Neuron (in vitro differentiated cells): Measurements from ENCODE around the gene SMIM41.

Experiments
- H2AFZ ChIP-seq: one replicate; pipeline ENCODE4 v1.6.1; 2013; ENCODE audit warnings: low read depth, mild to moderate bottlenecking, inconsistent platforms, low read length, moderate library complexity
- H3K27me3 ChIP-seq: one replicate; pipeline ENCODE4 v1.6.1; 2013; ENCODE audit warnings: low read length; ENCODE audit not compliant: insufficient read depth
- H3K36me3 ChIP-seq: one replicate; pipeline ENCODE4 v1.6.1; 2013; ENCODE audit warnings: low read length; ENCODE audit not compliant: insufficient read depth
- H3K4me1 ChIP-seq: one replicate; pipeline ENCODE4 v1.6.1; 2013; ENCODE audit warnings: low read length; ENCODE audit not compliant: insufficient read depth
- H3K4me3 ChIP-seq: 2 replicates; pipeline ENCODE4 v1.5.1; 2013; ENCODE audit warnings: mild to moderate bottlenecking, low read length, moderate library complexity
- H3K9me3 ChIP-seq: one replicate; pipeline ENCODE4 v1.6.1; 2013; ENCODE audit warnings: low read length

Gene SMIM41

GRCh38 chr12:52137746-52138145 is 58.2 kb downstream of the SMIM41 start:
- Histone ChIP-seq H2AFZ (no peak overlapping the region), H3K9me3 (no peaks in the 10 kb centered on the region), H3K27me3 (no peaks in the 10 kb centered on the region), H3K4me1 (peaks cover 5% of the 10 kb centered on the region), H3K36me3 (no peaks in the 10 kb centered on the region), H3K4me3 (no peak overlapping the region)

- Histone ChIP-seq H2AFZ (no peak overlapping the region), H3K27me3 (no peaks in the 10 kb centered on the region), H3K9me3 (no peaks in the 10 kb centered on the region), H3K4me3 (no peak overlapping the region), H3K4me1 (peaks cover 5% of the 10 kb centered on the region), H3K36me3 (no peaks in the 10 kb centered on the region)
These were observed 59.6 kb downstream of the SMIM41 start for GRCh38 chr12:52139147-52139546.

DNA sequence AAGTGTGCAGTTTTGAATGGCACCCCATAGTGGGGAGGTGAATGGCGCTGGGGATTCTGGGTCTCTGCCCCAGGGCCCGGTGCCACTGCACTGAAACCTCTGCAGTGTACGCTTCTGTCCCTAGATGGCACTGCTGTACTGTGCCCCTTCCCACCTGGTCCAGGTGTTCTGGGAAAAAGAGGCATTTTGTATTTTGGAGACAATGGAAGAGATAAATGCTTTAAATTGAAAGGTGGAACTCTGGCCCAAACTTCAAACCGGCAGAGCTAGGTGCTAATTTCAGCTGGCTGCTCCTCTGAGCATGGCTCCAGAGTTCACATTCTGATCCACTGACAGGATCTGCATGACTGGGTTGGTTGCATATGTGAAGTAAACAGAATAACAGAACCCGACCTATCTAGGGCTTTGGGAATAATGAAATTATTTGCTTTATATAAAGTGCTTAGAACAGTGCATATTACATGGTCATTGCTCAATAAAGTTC is 60.1 kb downstream of the SMIM41 start:
- Histone ChIP-seq H3K4me1 (peaks cover 5% of the 10 kb centered on the region), H3K9me3 (no peaks in the 10 kb centered on the region), H3K27me3 (no peaks in the 10 kb centered on the region), H2AFZ (no peak overlapping the region), H3K4me3 (no peak overlapping the region), H3K36me3 (no peaks in the 10 kb centered on the region)

DNA sequence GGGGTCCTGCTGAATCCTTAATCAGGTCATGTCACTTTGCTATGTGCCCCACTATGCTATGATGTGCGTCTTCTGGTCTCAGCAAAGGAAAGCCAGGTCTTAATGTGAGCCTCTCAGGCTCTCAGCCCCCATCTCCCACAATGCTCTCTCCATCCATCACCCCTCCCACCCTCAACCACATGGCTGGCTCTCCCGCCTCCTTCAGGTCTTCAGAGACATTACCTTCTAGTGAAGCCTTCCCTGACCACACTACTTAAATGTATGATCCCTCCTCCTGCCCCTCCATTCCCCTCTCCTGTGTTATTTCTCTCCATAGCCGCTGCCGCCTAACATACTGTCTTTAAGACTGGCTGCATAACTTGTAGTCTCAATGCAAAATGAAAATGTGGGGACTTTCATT is 61.8 kb downstream of the SMIM41 start:
- Histone ChIP-seq H2AFZ (no peak overlapping the region), H3K27me3 (no peaks in the 10 kb centered on the region), H3K36me3 (no peaks in the 10 kb centered on the region), H3K4me3 (no peak overlapping the region), H3K9me3 (no peaks in the 10 kb centered on the region), H3K4me1 (peaks cover 5% of the 10 kb centered on the region)

GRCh38 chr12:52141875-52142274 is 62.4 kb downstream of the SMIM41 start:
- peaks cover 5% of the 10 kb centered on the region for H3K4me1 ChIP-seq
- no peak overlapping the region for H2AFZ ChIP-seq
- H3K36me3 ChIP-seq = no peaks in the 10 kb centered on the region
- no peaks in the 10 kb centered on the region for H3K9me3 ChIP-seq
- H3K4me3 ChIP-seq = no peak overlapping the region
- no peaks in the 10 kb centered on the region for H3K27me3 ChIP-seq

GRCh38 chr12:52142431-52142830 is 62.9 kb downstream of the SMIM41 start:
- Histone ChIP-seq H3K4me1 (peaks cover 5% of the 10 kb centered on the region), H3K36me3 (no peaks in the 10 kb centered on the region), H3K4me3 (no peak overlapping the region), H3K27me3 (no peaks in the 10 kb centered on the region), H3K9me3 (no peaks in the 10 kb centered on the region), H2AFZ (no peak overlapping the region)

GRCh38 chr12:52144512-52145227 is 65.2 kb downstream of the SMIM41 start:
- Histone ChIP-seq H2AFZ (no peak overlapping the region), H3K4me3 (no peak overlapping the region), H3K4me1 (peaks cover 5% of the 10 kb centered on the region), H3K27me3 (peaks cover 1% of the 10 kb centered on the region), H3K36me3 (no peaks in the 10 kb centered on the region), H3K9me3 (no peaks in the 10 kb centered on the region)

DNA sequence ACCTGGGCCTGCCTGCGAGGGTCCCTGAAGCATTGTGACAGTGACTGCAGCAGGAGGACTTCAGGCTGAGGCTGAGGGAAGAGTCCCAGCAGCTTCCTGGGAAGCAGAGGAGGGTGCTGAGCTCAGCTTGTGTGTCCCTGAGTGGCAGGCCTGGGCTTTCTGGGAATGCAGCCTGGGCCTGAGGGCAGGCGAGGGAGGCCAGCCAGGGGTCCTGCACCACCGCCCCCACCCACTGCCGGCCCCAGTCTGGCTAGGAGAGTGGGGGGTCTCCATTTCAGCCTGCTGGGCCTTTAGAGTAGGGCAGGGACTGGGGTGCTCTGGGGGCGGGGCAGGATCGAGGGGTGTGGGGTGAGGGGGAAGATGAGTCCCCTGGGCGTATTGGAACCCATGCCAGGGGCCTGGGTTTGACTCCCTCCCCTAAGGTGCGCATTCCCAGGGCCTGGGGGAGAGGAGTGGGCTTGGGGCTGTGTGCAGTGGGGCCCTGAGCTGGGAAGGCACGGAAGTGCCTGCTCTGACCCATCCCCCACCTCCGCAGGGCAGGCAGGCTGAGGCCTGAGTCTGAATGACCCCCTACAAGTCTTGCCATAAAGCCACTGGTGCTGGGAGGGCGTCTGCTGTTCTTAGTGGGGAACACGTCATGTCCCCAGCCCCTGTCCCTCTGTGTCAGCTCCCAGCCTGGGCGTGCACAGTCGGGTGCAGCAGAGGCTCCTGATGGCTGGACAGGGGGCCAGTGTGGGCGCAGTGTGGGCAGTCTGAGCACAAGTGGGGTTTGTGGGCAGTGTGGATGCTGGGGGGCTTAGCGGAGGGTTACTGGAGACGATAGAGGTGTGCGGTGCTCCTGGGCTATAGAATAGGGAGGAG is 66.0 kb downstream of the SMIM41 start:
- Histone ChIP-seq H3K4me1 (peaks cover 2% of the 10 kb centered on the region), H3K36me3 (no peaks in the 10 kb centered on the region), H3K4me3 (no peak overlapping the region), H3K27me3 (peaks cover 2% of the 10 kb centered on the region), H2AFZ (no peak overlapping the region), H3K9me3 (no peaks in the 10 kb centered on the region)

DNA sequence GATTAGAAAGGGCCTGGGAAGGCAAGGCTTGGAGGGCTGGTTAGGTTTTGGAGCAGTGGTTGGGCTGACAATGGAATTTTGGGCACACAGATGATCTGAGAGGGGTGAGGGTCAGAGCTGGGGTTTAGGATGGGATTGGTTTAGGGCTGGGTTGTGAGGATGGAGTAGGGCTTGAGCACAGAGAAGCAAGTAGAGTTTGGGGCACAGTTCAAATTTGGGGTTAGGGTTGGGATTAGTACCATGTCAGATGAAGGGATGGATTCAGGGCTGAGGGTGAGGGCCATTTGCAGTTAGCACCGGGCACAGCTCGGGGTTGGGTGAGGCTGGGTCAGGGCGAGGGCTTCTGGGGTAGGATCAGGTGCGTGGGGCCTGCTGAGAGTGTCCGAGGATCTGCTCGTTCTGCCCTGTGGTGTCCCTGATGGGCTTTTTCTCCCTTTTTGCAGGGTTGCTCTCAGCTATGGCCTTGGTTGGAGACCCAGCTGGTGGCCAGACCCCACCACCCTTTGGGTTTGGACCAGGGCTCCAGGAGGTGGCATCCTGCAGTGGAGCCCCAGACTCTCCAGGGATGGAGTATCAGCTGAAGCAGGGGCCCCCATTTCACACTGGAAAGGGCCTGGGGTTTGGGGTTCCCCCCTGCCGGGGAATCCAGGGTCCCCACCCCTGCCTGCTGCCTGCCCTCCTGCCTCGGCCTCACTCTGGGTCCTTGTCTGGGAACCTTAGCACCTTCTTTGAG is 66.8 kb downstream of the SMIM41 start:
- H3K9me3 ChIP-seq = no peaks in the 10 kb centered on the region
- no peak overlapping the region for H3K4me3 ChIP-seq
- H3K27me3 ChIP-seq = peaks cover 5% of the 10 kb centered on the region
- no peaks in the 10 kb centered on the region for H3K4me1 ChIP-seq
- no peaks in the 10 kb centered on the region for H3K36me3 ChIP-seq
- no peak overlapping the region for H2AFZ ChIP-seq

GRCh38 chr12:52146822-52147366 is 67.4 kb downstream of the SMIM41 start:
- Histone ChIP-seq H3K4me1 (no peaks in the 10 kb centered on the region), H2AFZ (no peak overlapping the region), H3K9me3 (no peaks in the 10 kb centered on the region), H3K36me3 (no peaks in the 10 kb centered on the region), H3K4me3 (no peak overlapping the region), H3K27me3 (peaks cover 8% of the 10 kb centered on the region)

- Histone ChIP-seq H2AFZ (no peak overlapping the region), H3K36me3 (no peaks in the 10 kb centered on the region), H3K9me3 (no peaks in the 10 kb centered on the region), H3K27me3 (peaks cover 8% of the 10 kb centered on the region), H3K4me1 (no peaks in the 10 kb centered on the region), H3K4me3 (no peak overlapping the region)
These were observed 68.0 kb downstream of the SMIM41 start for GRCh38 chr12:52147367-52147963.

GRCh38 chr12:52147964-52148463 is 68.5 kb downstream of the SMIM41 start:
- Histone ChIP-seq H3K4me1 (no peaks in the 10 kb centered on the region), H2AFZ (no peak overlapping the region), H3K27me3 (peaks cover 13% of the 10 kb centered on the region), H3K4me3 (no peak overlapping the region), H3K9me3 (no peaks in the 10 kb centered on the region), H3K36me3 (no peaks in the 10 kb centered on the region)
